MM.1S (cell line): ENCODE results near the gene PIEZO2.

Experiments used
- CTCF ChIP-seq: fragments of 300-600 bp; sonication (generic); IDR thresholded peaks from 2 replicates; pipeline ENCODE4 v1.5.1; 2016; ENCODE audit warnings: antibody characterized with exemption, low read length, mixed read lengths
- EZH2 ChIP-seq: fragments of 300-600 bp; sonication (generic); optimal IDR thresholded peaks from 2 replicates; pipeline ENCODE3; 2017; ENCODE audit warnings: low read depth, mild to moderate bottlenecking, antibody characterized with exemption, low read length, mixed read lengths

DNA sequence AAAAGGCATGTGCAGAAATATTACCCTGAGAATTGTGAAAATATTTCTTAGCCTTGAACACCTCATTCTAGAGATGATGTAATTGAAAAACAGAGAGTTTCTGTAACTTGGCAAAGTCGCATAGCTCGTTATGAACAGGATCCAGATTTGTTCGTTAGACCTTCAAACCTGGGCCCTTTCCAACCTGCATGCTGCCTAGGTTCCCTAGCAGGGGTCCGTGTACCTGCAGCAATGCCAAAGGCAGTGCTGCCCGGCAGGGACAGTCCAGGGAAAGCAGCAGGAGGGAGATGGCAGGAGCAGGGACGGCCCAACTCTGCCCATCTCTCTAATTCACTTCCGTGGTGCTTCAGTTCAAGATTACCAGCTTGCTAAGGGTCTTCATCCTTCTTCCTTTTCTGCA, 12.0 kb downstream of the PIEZO2 start:
- no peak for TF ChIP-seq CTCF
- no peak for TF ChIP-seq EZH2
